Measurements from ENCODE around the gene CRYGS. TPM values are rescaled to one million over a fixed set of nuclear protein-coding genes. Genes with fewer than 3 reads are reported as not detected.
"Not testable (repeated sequence)": the region's sequence is repeated elsewhere in the genome, so short reads cannot be mapped to it uniquely, and the experiment has no call there.

CRYGS gene
- total RNA-seq, 1 donor from 2014 or later = 0.79 TPM

- no peaks in the 10 kb centered on the region for H3K36me3 ChIP-seq (ENCODE audit: control insufficient read depth, insufficient read depth, low read length)
- no peak for DNase-seq (ENCODE audit: low read depth)
- H3K27me3 ChIP-seq (ENCODE audit: control insufficient read depth, insufficient read depth, low read length) = peaks cover 3% of the 10 kb centered on the region
- no peak for TF ChIP-seq CTCF (IDR thresholded peaks at IDR 0.05; ENCODE audit: insufficient read depth, low read length, severe bottlenecking)
- H3K4me3 ChIP-seq (ENCODE audit: low read depth, low read length) = no peak overlapping the region
- no peak for FAIRE-seq
Observed at GRCh38 chr3:186502966-186503712, 41.0 kb downstream of the CRYGS start.

- DNase-seq (ENCODE audit: low read depth) (no peak), FAIRE-seq (no peak)
- no peak overlapping the region for H3K4me3 ChIP-seq (ENCODE audit: low read depth, low read length)
- H3K36me3 ChIP-seq (ENCODE audit: control insufficient read depth, insufficient read depth, low read length) = no peaks in the 10 kb centered on the region
- peaks cover 3% of the 10 kb centered on the region for H3K27me3 ChIP-seq (ENCODE audit: control insufficient read depth, insufficient read depth, low read length)
- TF ChIP-seq CTCF (IDR thresholded peaks at IDR 0.05; ENCODE audit: insufficient read depth, low read length, severe bottlenecking) = no peak
Observed at GRCh38 chr3:186502138-186502948, 41.8 kb downstream of the CRYGS start.

DNA sequence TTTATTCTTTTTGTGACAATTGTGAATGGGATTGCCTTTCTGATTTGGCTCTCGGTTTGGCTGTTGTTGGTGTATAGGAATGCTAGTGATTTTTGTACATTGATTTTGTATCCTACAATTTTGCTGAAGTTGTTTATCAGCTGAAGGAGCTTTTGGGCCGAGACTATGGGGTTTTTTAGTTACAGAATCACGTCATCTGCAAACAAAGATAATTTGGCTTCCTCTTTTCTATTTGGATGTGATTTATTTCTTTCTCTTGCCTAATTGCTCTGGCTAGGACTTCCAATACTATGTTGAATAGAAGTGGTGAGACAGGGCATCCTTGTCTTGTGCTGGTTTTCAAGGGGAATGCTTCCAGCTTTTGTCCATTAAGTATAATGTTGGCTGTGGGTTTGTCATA is 44.2 kb downstream of the CRYGS start:
- FAIRE-seq; H3K4me3 ChIP-seq (ENCODE audit: low read depth, low read length); H3K27me3 ChIP-seq (ENCODE audit: control insufficient read depth, insufficient read depth, low read length); DNase-seq (ENCODE audit: low read depth); H3K36me3 ChIP-seq (ENCODE audit: control insufficient read depth, insufficient read depth, low read length): not testable (repeated sequence)

DNA sequence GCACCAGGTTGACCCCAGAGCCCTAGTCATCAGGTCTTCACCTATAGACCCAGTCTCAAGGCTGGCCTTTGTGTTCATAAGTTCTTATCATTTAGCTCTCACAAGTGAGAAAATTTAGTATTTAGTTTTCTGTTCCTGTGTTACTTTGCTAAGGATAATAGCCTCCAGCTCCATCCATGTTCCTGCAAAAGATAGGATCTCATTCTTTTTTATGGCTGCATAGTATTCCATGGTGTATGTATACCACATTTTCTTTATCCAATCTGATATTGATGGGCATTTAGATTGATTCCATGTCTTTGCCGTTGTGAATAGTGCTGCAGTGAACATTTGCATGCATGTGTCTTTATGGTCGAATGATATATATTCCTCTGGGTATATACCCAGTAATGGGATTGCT is 46.2 kb downstream of the CRYGS start:
- H3K4me3 ChIP-seq (ENCODE audit: low read depth, low read length); H3K27me3 ChIP-seq (ENCODE audit: control insufficient read depth, insufficient read depth, low read length); H3K36me3 ChIP-seq (ENCODE audit: control insufficient read depth, insufficient read depth, low read length); DNase-seq (ENCODE audit: low read depth); FAIRE-seq: not testable (repeated sequence)

DNA sequence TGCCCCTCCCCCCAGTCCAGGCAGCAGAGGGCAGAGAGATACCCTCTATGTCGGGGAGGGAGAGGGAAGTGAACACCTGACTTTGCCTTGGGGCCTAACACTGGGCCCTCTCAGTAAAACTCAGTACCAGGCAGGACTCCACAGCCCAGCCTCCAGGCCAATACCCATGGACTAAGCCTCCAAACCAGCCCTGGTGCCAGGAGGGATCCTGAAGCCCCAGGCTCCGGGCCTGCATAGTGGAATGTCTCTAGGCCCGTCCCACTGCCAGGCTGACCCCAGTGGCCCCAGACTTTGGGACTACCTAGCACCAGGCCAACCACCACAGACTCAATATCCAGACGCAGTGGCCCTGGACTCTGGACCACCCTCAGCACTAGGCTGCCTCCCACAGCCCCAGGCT is 46.6 kb downstream of the CRYGS start:
- Histone ChIP-seq H3K27me3 (ENCODE audit: control insufficient read depth, insufficient read depth, low read length) (peaks cover 10% of the 10 kb centered on the region), H3K36me3 (ENCODE audit: control insufficient read depth, insufficient read depth, low read length) (no peaks in the 10 kb centered on the region), H3K4me3 (ENCODE audit: low read depth, low read length) (no peak overlapping the region)
- FAIRE-seq (no peak), DNase-seq (ENCODE audit: low read depth) (no peak)
- no peak for TF ChIP-seq CTCF (IDR thresholded peaks at IDR 0.05; ENCODE audit: insufficient read depth, low read length, severe bottlenecking)

- DNase-seq (ENCODE audit: low read depth) = no peak
Observed at GRCh38 chr3:186496635-186497034, 47.5 kb downstream of the CRYGS start.

More at GRCh38 chr3:186496635-186497034, 47.5 kb downstream of the CRYGS start:
- TF ChIP-seq CTCF (IDR thresholded peaks at IDR 0.05; ENCODE audit: insufficient read depth, low read length, severe bottlenecking) = no peak
- peaks cover 11% of the 10 kb centered on the region for H3K27me3 ChIP-seq (ENCODE audit: control insufficient read depth, insufficient read depth, low read length)
- H3K4me3 ChIP-seq (ENCODE audit: low read depth, low read length) = no peak overlapping the region
- FAIRE-seq = no peak
- no peaks in the 10 kb centered on the region for H3K36me3 ChIP-seq (ENCODE audit: control insufficient read depth, insufficient read depth, low read length)
